Measurements from ENCODE around the gene COPS7B.
A peak's percentile ranks its signal among the peaks of the same experiment; 100 is the strongest.

Gene COPS7B

GRCh38 chr2:231791107-231791506 is 4.9 kb downstream of the COPS7B start:
- TF ChIP-seq CTCF (conservative IDR thresholded peaks at IDR 0.05; ENCODE audit: low read depth, low read length): no peak
- H3K4me3 ChIP-seq (ENCODE audit: low read length): no peak overlapping the region
- DNase-seq (ENCODE audit: low read depth): no peak

- no peak for DNase-seq (ENCODE audit: low read depth)
- TF ChIP-seq CTCF (conservative IDR thresholded peaks at IDR 0.05; ENCODE audit: low read depth, low read length): no peak
- H3K4me3 ChIP-seq (ENCODE audit: low read length): no peak overlapping the region
Observed at GRCh38 chr2:231794383-231794782, 8.1 kb downstream of the COPS7B start.

- peak; percentile 61 for DNase-seq (ENCODE audit: low read depth)
- peak; percentile 60 for TF ChIP-seq CTCF (conservative IDR thresholded peaks at IDR 0.05; ENCODE audit: low read depth, low read length)
- no peak overlapping the region for H3K4me3 ChIP-seq (ENCODE audit: low read length)
Observed at GRCh38 chr2:231795525-231796327, 9.5 kb downstream of the COPS7B start.

DNA sequence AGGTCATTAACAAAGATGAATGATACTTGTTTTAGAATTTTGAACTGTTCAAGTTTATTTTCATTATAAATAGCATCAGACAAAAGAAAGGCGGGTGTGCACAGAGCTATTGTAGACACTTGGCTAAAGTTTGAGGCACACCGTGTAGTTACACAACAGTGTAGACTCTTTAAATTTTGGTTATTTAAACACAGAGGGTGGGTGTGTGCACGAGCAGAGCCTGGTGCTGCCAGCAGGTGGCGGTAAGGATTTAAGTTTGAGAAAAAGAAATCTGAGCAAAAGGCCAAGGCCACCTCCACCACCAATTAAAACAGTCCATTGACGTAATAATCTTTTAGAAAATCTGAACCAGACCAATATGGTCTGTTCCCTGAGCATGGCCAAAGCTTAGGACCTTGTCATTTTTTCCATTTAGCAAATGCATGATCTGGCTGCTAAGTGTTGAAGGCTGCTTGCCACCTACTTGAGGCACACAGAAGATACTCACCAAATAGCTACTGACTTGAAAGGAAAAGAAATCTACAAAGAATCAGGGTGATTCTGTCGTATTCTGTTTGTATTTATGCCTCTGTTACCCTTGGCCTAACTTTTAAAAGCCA is 14.3 kb downstream of the COPS7B start:
- DNase-seq (ENCODE audit: low read depth): no peak
- peak; percentile 78 for TF ChIP-seq CTCF (conservative IDR thresholded peaks at IDR 0.05; ENCODE audit: low read depth, low read length)
- no peak overlapping the region for H3K4me3 ChIP-seq (ENCODE audit: low read length)

DNA sequence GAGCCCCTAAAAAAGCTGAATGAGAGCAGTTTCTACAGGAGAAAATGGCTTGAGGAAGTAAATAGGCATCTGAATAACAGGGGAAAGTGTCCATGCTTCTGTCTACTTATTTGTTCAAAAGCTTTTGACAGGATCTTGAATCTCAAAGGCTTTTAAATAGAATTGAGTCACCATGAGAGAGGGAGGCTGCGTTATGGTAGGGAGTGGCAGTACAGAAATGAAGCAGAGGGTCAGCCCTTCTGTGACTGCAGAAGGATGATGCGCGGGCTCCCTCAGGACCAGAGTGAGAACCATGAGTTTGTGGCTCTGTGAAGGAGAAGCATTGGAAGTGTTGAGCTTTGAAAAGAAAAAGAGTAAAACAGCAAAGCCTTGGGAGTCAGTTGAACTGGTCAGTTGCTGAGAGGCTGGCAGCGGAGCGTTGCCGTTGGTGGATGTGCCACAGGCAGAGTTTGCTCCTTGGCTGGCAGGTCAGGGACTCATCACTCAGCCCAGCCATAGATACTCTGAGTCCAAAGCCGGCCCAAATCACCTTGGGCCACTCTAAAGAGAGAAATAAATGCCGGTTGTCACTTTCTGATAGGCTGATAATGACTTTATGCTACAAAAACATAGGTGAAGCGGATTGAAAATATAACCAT is 17.4 kb downstream of the COPS7B start:
- TF ChIP-seq CTCF (conservative IDR thresholded peaks at IDR 0.05; ENCODE audit: low read depth, low read length): no peak
- DNase-seq (ENCODE audit: low read depth): no peak
- no peak overlapping the region for H3K4me3 ChIP-seq (ENCODE audit: low read length)

GRCh38 chr2:231807020-231807419 is 20.8 kb downstream of the COPS7B start:
- H3K4me3 ChIP-seq (ENCODE audit: low read length): no peak overlapping the region
- no peak for TF ChIP-seq CTCF (conservative IDR thresholded peaks at IDR 0.05; ENCODE audit: low read depth, low read length)
- no peak for DNase-seq (ENCODE audit: low read depth)
